Spleen (tissue), 7 donors: ENCODE measurements around the gene PHLDB2.

Source experiments
- POLR2A ChIP-seq, 3 donors: fragments of 450-650 bp; IDR thresholded peaks; one replicate each; pipeline ENCODE4 v1.5.1; 2017; ENCODE audit warnings: antibody characterized with exemption in 3 of 3, mild to moderate bottlenecking in 1 of 3
- TF ChIP-seq, protein P1 (sequence below), 11 experiments: fragments of 200-600 bp in 7 of 11; fragments of 450-650 bp in 4 of 11; sonication (generic) in 4 of 11; IDR thresholded peaks in 8 of 11; conservative IDR thresholded peaks in 3 of 11; 1 replicate in 7 of 11; 2 replicates in 4 of 11; pipeline versions ENCODE4 v1.4.0 to v1.8.0; 2016 to 2021; ENCODE audit warnings: antibody characterized with exemption in 11 of 11, inconsistent platforms in 4 of 11, mild to moderate bottlenecking in 1 of 11
- donor health status: DM: no; HTN: no; CAD: no; lungs with moderate emphysema.
- donor health status: DM: no; HTN: no; CAD: no.
- donor health status: DM: no; HTN: no; CAD: no.

GRCh38 chr3:111976254-111976653 lies 117.2 kb downstream of the PHLDB2 start:
- TF ChIP-seq, protein P1, sequence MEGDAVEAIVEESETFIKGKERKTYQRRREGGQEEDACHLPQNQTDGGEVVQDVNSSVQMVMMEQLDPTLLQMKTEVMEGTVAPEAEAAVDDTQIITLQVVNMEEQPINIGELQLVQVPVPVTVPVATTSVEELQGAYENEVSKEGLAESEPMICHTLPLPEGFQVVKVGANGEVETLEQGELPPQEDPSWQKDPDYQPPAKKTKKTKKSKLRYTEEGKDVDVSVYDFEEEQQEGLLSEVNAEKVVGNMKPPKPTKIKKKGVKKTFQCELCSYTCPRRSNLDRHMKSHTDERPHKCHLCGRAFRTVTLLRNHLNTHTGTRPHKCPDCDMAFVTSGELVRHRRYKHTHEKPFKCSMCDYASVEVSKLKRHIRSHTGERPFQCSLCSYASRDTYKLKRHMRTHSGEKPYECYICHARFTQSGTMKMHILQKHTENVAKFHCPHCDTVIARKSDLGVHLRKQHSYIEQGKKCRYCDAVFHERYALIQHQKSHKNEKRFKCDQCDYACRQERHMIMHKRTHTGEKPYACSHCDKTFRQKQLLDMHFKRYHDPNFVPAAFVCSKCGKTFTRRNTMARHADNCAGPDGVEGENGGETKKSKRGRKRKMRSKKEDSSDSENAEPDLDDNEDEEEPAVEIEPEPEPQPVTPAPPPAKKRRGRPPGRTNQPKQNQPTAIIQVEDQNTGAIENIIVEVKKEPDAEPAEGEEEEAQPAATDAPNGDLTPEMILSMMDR (IDR thresholded peaks at IDR 0.05 in 8 of 11, conservative IDR thresholded peaks at IDR 0.05 in 3 of 11), result no peak
- no peak for TF ChIP-seq POLR2A (IDR thresholded peaks at IDR 0.05)
